ENCODE results near the gene IL6ST. TPM values are rescaled to one million over a fixed set of nuclear protein-coding genes. Genes with fewer than 3 reads are reported as not detected.

The IL6ST gene
- total and polyA plus RNA-seq, 2 donors (not counting 1 experiment from before 2014, with no cell fraction given), result 768 to 978 TPM

GRCh38 chr5:56011835-56012234, 17.1 kb upstream of the IL6ST start:
- Histone ChIP-seq H3K9me3 (ENCODE audit: control insufficient read depth, insufficient read depth, low read depth, low read length) (no peaks in the 10 kb centered on the region), H3K27me3 (ENCODE audit: control insufficient read depth, insufficient read depth, low read length) (no peaks in the 10 kb centered on the region), H3K4me1 (ENCODE audit: control insufficient read depth, extremely low read depth, insufficient read depth, low read length) (peaks cover 11% of the 10 kb centered on the region), H3K4me3 (replicated peaks in 1 of 4; ENCODE audit: control extremely low read depth in 1 of 4, insufficient read depth in 1 of 4, low read depth in 3 of 4, low read length in 4 of 4) (peak overlapping the region in 1 of 4 experiments; percentile 8), H4K20me1 (ENCODE audit: control insufficient read depth, extremely low read depth, insufficient read depth, low read length) (no peaks in the 10 kb centered on the region), H3K79me2 (ENCODE audit: control insufficient read depth, insufficient read depth, low read length) (no peaks in the 10 kb centered on the region), H3K4me2 (ENCODE audit: extremely low read depth, insufficient read depth, low read length) (peak overlapping the region; percentile 3), H2AFZ (ENCODE audit: low read length) (no peak overlapping the region), H3K9ac (ENCODE audit: insufficient read depth, low read length) (no peak overlapping the region), H3K27ac (ENCODE audit: insufficient read depth, low read length) (peak overlapping the region; percentile 86), H3K36me3 (ENCODE audit: control insufficient read depth, insufficient read depth, low read length) (no peaks in the 10 kb centered on the region)
- DNase-seq (ENCODE audit: low read depth in 2 of 2), result peak; percentile 92 to 96
- TF ChIP-seq CTCF (conservative IDR thresholded peaks at IDR 0.05 in 1 of 2, IDR thresholded peaks at IDR 0.05 in 1 of 2; ENCODE audit: low read depth in 1 of 2, low read length in 2 of 2) (no peak), EZH2 (IDR thresholded peaks at IDR 0.05; ENCODE audit: low read length, missing control alignments) (no peak)

- H3K4me3 ChIP-seq (replicated peaks in 1 of 4; ENCODE audit: control extremely low read depth in 1 of 4, insufficient read depth in 1 of 4, low read depth in 3 of 4, low read length in 4 of 4), result no peak overlapping the region
- H3K4me2 ChIP-seq (ENCODE audit: extremely low read depth, insufficient read depth, low read length), result no peak overlapping the region
- no peaks in the 10 kb centered on the region for H4K20me1 ChIP-seq (ENCODE audit: control insufficient read depth, extremely low read depth, insufficient read depth, low read length)
- peaks cover 11% of the 10 kb centered on the region for H3K4me1 ChIP-seq (ENCODE audit: control insufficient read depth, extremely low read depth, insufficient read depth, low read length)
- no peaks in the 10 kb centered on the region for H3K36me3 ChIP-seq (ENCODE audit: control insufficient read depth, insufficient read depth, low read length)
- no peaks in the 10 kb centered on the region for H3K9me3 ChIP-seq (ENCODE audit: control insufficient read depth, insufficient read depth, low read depth, low read length)
- no peak for DNase-seq (ENCODE audit: low read depth in 2 of 2)
- H3K27me3 ChIP-seq (ENCODE audit: control insufficient read depth, insufficient read depth, low read length), result no peaks in the 10 kb centered on the region
- H2AFZ ChIP-seq (ENCODE audit: low read length), result no peak overlapping the region
- no peak overlapping the region for H3K9ac ChIP-seq (ENCODE audit: insufficient read depth, low read length)
- no peak for TF ChIP-seq EZH2 (IDR thresholded peaks at IDR 0.05; ENCODE audit: low read length, missing control alignments)
- H3K27ac ChIP-seq (ENCODE audit: insufficient read depth, low read length), result no peak overlapping the region
- no peaks in the 10 kb centered on the region for H3K79me2 ChIP-seq (ENCODE audit: control insufficient read depth, insufficient read depth, low read length)
These were observed 15.7 kb upstream of the IL6ST start for GRCh38 chr5:56010431-56010830.

GRCh38 chr5:56006600-56006999, 11.8 kb upstream of the IL6ST start:
- Histone ChIP-seq H3K9me3 (ENCODE audit: control insufficient read depth, insufficient read depth, low read depth, low read length) (no peaks in the 10 kb centered on the region), H3K4me1 (ENCODE audit: control insufficient read depth, extremely low read depth, insufficient read depth, low read length) (peaks cover 5% of the 10 kb centered on the region), H3K4me2 (ENCODE audit: extremely low read depth, insufficient read depth, low read length) (no peak overlapping the region), H4K20me1 (ENCODE audit: control insufficient read depth, extremely low read depth, insufficient read depth, low read length) (no peaks in the 10 kb centered on the region), H3K27me3 (ENCODE audit: control insufficient read depth, insufficient read depth, low read length) (no peaks in the 10 kb centered on the region), H3K9ac (ENCODE audit: insufficient read depth, low read length) (no peak overlapping the region), H3K4me3 (replicated peaks in 1 of 4; ENCODE audit: control extremely low read depth in 1 of 4, insufficient read depth in 1 of 4, low read depth in 3 of 4, low read length in 4 of 4) (no peak overlapping the region), H3K27ac (ENCODE audit: insufficient read depth, low read length) (no peak overlapping the region), H2AFZ (ENCODE audit: low read length) (no peak overlapping the region), H3K36me3 (ENCODE audit: control insufficient read depth, insufficient read depth, low read length) (no peaks in the 10 kb centered on the region), H3K79me2 (ENCODE audit: control insufficient read depth, insufficient read depth, low read length) (no peaks in the 10 kb centered on the region)
- no peak for DNase-seq (ENCODE audit: low read depth in 2 of 2)
- TF ChIP-seq CTCF (conservative IDR thresholded peaks at IDR 0.05 in 1 of 2, IDR thresholded peaks at IDR 0.05 in 1 of 2; ENCODE audit: low read depth in 1 of 2, low read length in 2 of 2) (no peak), EZH2 (IDR thresholded peaks at IDR 0.05; ENCODE audit: low read length, missing control alignments) (no peak)

Data from fibroblast of lung (primary cell).